ENCODE data around the gene MAPK14.
A peak's percentile ranks its signal among the peaks of the same experiment; 100 is the strongest.
"Not testable (repeated sequence)": the region's sequence is repeated elsewhere in the genome, so short reads cannot be mapped to it uniquely, and the experiment has no call there.

MAPK14 gene

GRCh38 chr6:36123270-36124139 is 95.9 kb downstream of the MAPK14 start:
- peak; percentile 53 for DNase-seq (ENCODE audit: low spot score)

GRCh38 chr6:36124346-36124745 is 96.7 kb downstream of the MAPK14 start:
- DNase-seq (ENCODE audit: low spot score) = not testable (repeated sequence)

GRCh38 chr6:36124881-36125280 is 97.3 kb downstream of the MAPK14 start:
- no peak for DNase-seq (ENCODE audit: low spot score)

GRCh38 chr6:36125575-36125974 is 98.0 kb downstream of the MAPK14 start:
- no peak for DNase-seq (ENCODE audit: low spot score)

- no peak for DNase-seq (ENCODE audit: low spot score)
Observed at GRCh38 chr6:36126121-36126520, 98.5 kb downstream of the MAPK14 start.

GRCh38 chr6:36126553-36127458 is 99.2 kb downstream of the MAPK14 start:
- peak; percentile 19 for DNase-seq (ENCODE audit: low spot score)

- DNase-seq (ENCODE audit: low spot score) = peak; percentile 34
Observed at GRCh38 chr6:36127462-36128016, 99.9 kb downstream of the MAPK14 start.

- no peak for DNase-seq (ENCODE audit: low spot score)
Observed at GRCh38 chr6:36128073-36128472, 100.5 kb downstream of the MAPK14 start.

GRCh38 chr6:36128793-36129192 is 101.2 kb downstream of the MAPK14 start:
- DNase-seq (ENCODE audit: low spot score) = no peak

- not testable (repeated sequence) for DNase-seq (ENCODE audit: low spot score)
Observed at GRCh38 chr6:36129334-36129733, 101.7 kb downstream of the MAPK14 start.

- peak; percentile 46 for DNase-seq (ENCODE audit: low spot score)
Observed at GRCh38 chr6:36129941-36130666, 102.5 kb downstream of the MAPK14 start, which contains the start of gene MAPK13. MAPK13 (plus strand) TSS chr6:36130513; CDS start chr6:36130583, 70 bp downstream.

GRCh38 chr6:36130667-36131510 is 103.3 kb downstream of the MAPK14 start:
- peak; percentile 52 for DNase-seq (ENCODE audit: low spot score)

GRCh38 chr6:36131511-36132245 is 104.1 kb downstream of the MAPK14 start:
- DNase-seq (ENCODE audit: low spot score) = peak; percentile 37

GRCh38 chr6:36132246-36132895 is 104.8 kb downstream of the MAPK14 start:
- no peak for DNase-seq (ENCODE audit: low spot score)

- no peak for DNase-seq (ENCODE audit: low spot score)
Observed at GRCh38 chr6:36133148-36133547, 105.5 kb downstream of the MAPK14 start.

GRCh38 chr6:36133912-36134311 is 106.3 kb downstream of the MAPK14 start:
- no peak for DNase-seq (ENCODE audit: low spot score)

- no peak for DNase-seq (ENCODE audit: low spot score)
Observed at GRCh38 chr6:36135053-36135731, 107.6 kb downstream of the MAPK14 start.

GRCh38 chr6:36136034-36136433 is 108.4 kb downstream of the MAPK14 start:
- no peak for DNase-seq (ENCODE audit: low spot score)

- no peak for DNase-seq (ENCODE audit: low spot score)
Observed at GRCh38 chr6:36136551-36136950, 108.9 kb downstream of the MAPK14 start.

Measured in SW480 (cell line).